HG02973 (cell line): ENCODE results near the gene FHIT.

Source experiments
- ATAC-seq: cut with Tn5 transposase; IDR thresholded peaks from one replicate; pipeline ENCODE4 v1.9.1; 2021; ENCODE audit warnings: moderate library complexity; ENCODE audit not compliant: unreplicated experiment

The FHIT gene

GRCh38 chr3:59930170-59930569 lies 1321.1 kb downstream of the FHIT start:
- no peak for ATAC-seq

GRCh38 chr3:59927056-59927455 lies 1324.2 kb downstream of the FHIT start:
- no peak for ATAC-seq

- ATAC-seq: no peak
Observed at GRCh38 chr3:59925946-59926345, 1325.3 kb downstream of the FHIT start.

- ATAC-seq: no peak
Observed at GRCh38 chr3:59922192-59922591, 1329.1 kb downstream of the FHIT start.

GRCh38 chr3:59920822-59921221 lies 1330.4 kb downstream of the FHIT start:
- ATAC-seq: no peak

GRCh38 chr3:59919586-59919985 lies 1331.7 kb downstream of the FHIT start:
- no peak for ATAC-seq

- ATAC-seq: no peak
Observed at GRCh38 chr3:59914251-59914650, 1337.0 kb downstream of the FHIT start.

- no peak for ATAC-seq
Observed at GRCh38 chr3:59913645-59914044, 1337.6 kb downstream of the FHIT start.

- no peak for ATAC-seq
Observed at GRCh38 chr3:59908701-59909100, 1342.6 kb downstream of the FHIT start.

- no peak for ATAC-seq
Observed at GRCh38 chr3:59908280-59908679, 1343.0 kb downstream of the FHIT start.

- no peak for ATAC-seq
Observed at GRCh38 chr3:59904296-59904695, 1347.0 kb downstream of the FHIT start.

GRCh38 chr3:59899061-59899460 lies 1352.2 kb downstream of the FHIT start:
- no peak for ATAC-seq

GRCh38 chr3:59895972-59896371 lies 1355.3 kb downstream of the FHIT start:
- ATAC-seq: no peak

GRCh38 chr3:59894425-59895121 lies 1356.7 kb downstream of the FHIT start:
- no peak for ATAC-seq

- no peak for ATAC-seq
Observed at GRCh38 chr3:59890639-59891038, 1360.6 kb downstream of the FHIT start.

- ATAC-seq: no peak
Observed at GRCh38 chr3:59886790-59887189, 1364.5 kb downstream of the FHIT start.

GRCh38 chr3:59885899-59886400 lies 1365.3 kb downstream of the FHIT start:
- ATAC-seq: no peak

GRCh38 chr3:59885101-59885500 lies 1366.2 kb downstream of the FHIT start:
- no peak for ATAC-seq

- ATAC-seq: no peak
Observed at GRCh38 chr3:59884409-59884808, 1366.8 kb downstream of the FHIT start.

GRCh38 chr3:59882746-59883145 lies 1368.5 kb downstream of the FHIT start:
- ATAC-seq: no peak

- no peak for ATAC-seq
Observed at GRCh38 chr3:59880717-59881116, 1370.5 kb downstream of the FHIT start.

GRCh38 chr3:59879031-59879581 lies 1372.1 kb downstream of the FHIT start:
- ATAC-seq: no peak

GRCh38 chr3:59878038-59878427 lies 1373.2 kb downstream of the FHIT start:
- ATAC-seq: no peak
